ENCODE results near the gene FGF8.

GRCh38 chr10:101770331-101771215 lies 5.3 kb downstream of the FGF8 start:
- TF ChIP-seq FOXP1 (IDR thresholded peaks at IDR 0.05) (no peak), FOXP1 (CRISPR knock-in tag; IDR thresholded peaks at IDR 0.05) (no peak), STAT6 (CRISPR knock-in tag; IDR thresholded peaks at IDR 0.05; ENCODE audit: borderline replicate concordance) (no peak), MAX (IDR thresholded peaks at IDR 0.05) (no peak), REST (IDR thresholded peaks at IDR 0.05; ENCODE audit: borderline replicate concordance in 1 of 2, low read depth in 1 of 2, low read length in 2 of 2) (no peak), CEBPB (IDR thresholded peaks at IDR 0.05; ENCODE audit: borderline replicate concordance, low read depth, low read length) (no peak), DZIP1 (CRISPR knock-in tag; IDR thresholded peaks at IDR 0.05) (no peak), CTCF (CRISPR knock-in tag; IDR thresholded peaks at IDR 0.05) (no peak), ZNF512 (CRISPR knock-in tag; IDR thresholded peaks at IDR 0.05) (no peak), TCF7L2 (IDR thresholded peaks at IDR 0.05; ENCODE audit: low read depth, low read length) (no peak), SMARCC2 (IDR thresholded peaks at IDR 0.05) (no peak), ZNF513 (CRISPR knock-in tag; conservative IDR thresholded peaks at IDR 0.05) (no peak)
